OCI-LY7 (cell line): Measurements from ENCODE around the gene CLEC16A. TPM values are rescaled to one million over a fixed set of nuclear protein-coding genes. Genes with fewer than 3 reads are reported as not detected.

Source experiments
- BruUV-seq: library from RNA; stranded (reverse); fragments of 400-500 nt; replicated peaks from 2 replicates; lab custom pipeline; 2021; lab: Mats Ljungman, UMichigan
- CTCF ChIA-PET: fragments of 300-600 bp; sonication (Branson Sonifier 250); formaldehyde crosslinking; loops from one replicate; lab custom pipeline; 2022; ENCODE audit warnings: antibody characterized with exemption; ENCODE audit not compliant: unreplicated experiment; lab: Charles Lee
- POLR2A ChIA-PET: fragments of 300-600 bp; sonication (Branson Sonifier 250); formaldehyde crosslinking; loops from one replicate; lab custom pipeline; 2022; ENCODE audit warnings: antibody characterized with exemption; lab: Charles Lee
- DNase-seq: peaks from one replicate; pipeline ENCODE4 v3.0.0-alpha.2; 2015; ENCODE audit warnings: low spot score
- H2AFZ ChIP-seq: fragments of 200-600 bp; sonication (generic), shearing (Covaris generic); 2 replicates; pipeline ENCODE4 v1.6.1; 2014; ENCODE audit warnings: mild to moderate bottlenecking, antibody characterized with exemption, low read length, moderate library complexity
- H3K27ac ChIP-seq: fragments of 200-600 bp; sonication (generic); 2 replicates; pipeline ENCODE4 v1.5.1; 2014; ENCODE audit warnings: mixed run types, low read depth, mild to moderate bottlenecking, moderate library complexity, low read length, inconsistent platforms; ENCODE audit not compliant: poor library complexity, severe bottlenecking
- H3K36me3 ChIP-seq: fragments of 200-600 bp; sonication (generic); 2 replicates; pipeline ENCODE4 v1.6.1; 2014; ENCODE audit warnings: mild to moderate bottlenecking, antibody characterized with exemption, low read length, moderate library complexity, mixed read lengths; ENCODE audit not compliant: insufficient read depth
- H3K4me1 ChIP-seq: fragments of 200-600 bp; sonication (generic); 2 replicates; pipeline ENCODE4 v1.5.1; 2014; ENCODE audit warnings: mild to moderate bottlenecking, low read length; ENCODE audit not compliant: insufficient read depth, poor library complexity, severe bottlenecking
- H3K4me2 ChIP-seq: fragments of 200-600 bp; sonication (generic); 2 replicates; pipeline ENCODE4 v1.6.1; 2014; ENCODE audit warnings: mild to moderate bottlenecking, low read length
- H3K4me3 ChIP-seq: fragments of 200-600 bp; sonication (generic); 2 replicates; pipeline ENCODE4 v1.5.1; 2014; ENCODE audit warnings: mild to moderate bottlenecking, low read depth, low read length; ENCODE audit not compliant: poor library complexity, severe bottlenecking
- H3K79me2 ChIP-seq: fragments of 200-600 bp; sonication (generic); 2 replicates; pipeline ENCODE4 v1.6.1; 2016; ENCODE audit warnings: low read depth, mild to moderate bottlenecking, low read length, moderate library complexity, mixed read lengths; ENCODE audit not compliant: insufficient read depth
- H3K9me2 ChIP-seq: fragments of 200-600 bp; sonication (generic); 2 replicates; pipeline ENCODE4 v1.6.1; 2016; ENCODE audit warnings: mild to moderate bottlenecking, low read length, mixed read lengths; ENCODE audit not compliant: insufficient read depth
- H3K9me3 ChIP-seq: fragments of 200-600 bp; sonication (generic); 2 replicates; pipeline ENCODE4 v1.6.1; 2014; ENCODE audit warnings: mild to moderate bottlenecking, mixed run types, low read length, mixed read lengths
- H4K20me1 ChIP-seq: fragments of 200-600 bp; sonication (generic); 2 replicates; pipeline ENCODE4 v1.6.1; 2014; ENCODE audit warnings: mild to moderate bottlenecking, antibody characterized with exemption, low read length, moderate library complexity, mixed read lengths; ENCODE audit not compliant: insufficient read depth
- EZH2phosphoT487 ChIP-seq: fragments of 200-600 bp; sonication (generic); IDR thresholded peaks from 2 replicates; pipeline ENCODE4 v1.6.1; 2018; ENCODE audit warnings: low read depth, borderline replicate concordance, mild to moderate bottlenecking, mixed run types, antibody characterized with exemption, low read length, moderate library complexity, mixed read lengths
- intact Hi-C: fragments of 100-400 bp; cut with micrococcal nuclease; formaldehyde crosslinking; loops from one replicate; pipeline ENCODE4 v1.10.0; 2022; ENCODE audit not compliant: unreplicated experiment
- total RNA-seq, 2 experiments: library from RNA; depleted of rRNA in 1 of 2; stranded (reverse); fragments of >200 nt in 1 of 2; shearing (Covaris generic) in 1 of 2; gene quantifications; 2 replicates each; pipeline ENCODE4 v1.2.3, GENCODE V29; 2014 to 2022
- TF ChIP-seq, protein P1 (sequence below): fragments of 200-600 bp; sonication (generic); conservative IDR thresholded peaks from 2 replicates; pipeline ENCODE4 v1.5.1; 2014; ENCODE audit warnings: mild to moderate bottlenecking, antibody characterized with exemption, low read length, moderate library complexity, mixed read lengths

Gene CLEC16A
- total RNA-seq, 2 experiments from 2014 or later: 26.2 to 50.9 TPM

- H3K27ac ChIP-seq: no peak overlapping the region
- CTCF ChIA-PET: no interaction called here
- TF ChIP-seq EZH2phosphoT487: no peak
- TF ChIP-seq, protein P1, sequence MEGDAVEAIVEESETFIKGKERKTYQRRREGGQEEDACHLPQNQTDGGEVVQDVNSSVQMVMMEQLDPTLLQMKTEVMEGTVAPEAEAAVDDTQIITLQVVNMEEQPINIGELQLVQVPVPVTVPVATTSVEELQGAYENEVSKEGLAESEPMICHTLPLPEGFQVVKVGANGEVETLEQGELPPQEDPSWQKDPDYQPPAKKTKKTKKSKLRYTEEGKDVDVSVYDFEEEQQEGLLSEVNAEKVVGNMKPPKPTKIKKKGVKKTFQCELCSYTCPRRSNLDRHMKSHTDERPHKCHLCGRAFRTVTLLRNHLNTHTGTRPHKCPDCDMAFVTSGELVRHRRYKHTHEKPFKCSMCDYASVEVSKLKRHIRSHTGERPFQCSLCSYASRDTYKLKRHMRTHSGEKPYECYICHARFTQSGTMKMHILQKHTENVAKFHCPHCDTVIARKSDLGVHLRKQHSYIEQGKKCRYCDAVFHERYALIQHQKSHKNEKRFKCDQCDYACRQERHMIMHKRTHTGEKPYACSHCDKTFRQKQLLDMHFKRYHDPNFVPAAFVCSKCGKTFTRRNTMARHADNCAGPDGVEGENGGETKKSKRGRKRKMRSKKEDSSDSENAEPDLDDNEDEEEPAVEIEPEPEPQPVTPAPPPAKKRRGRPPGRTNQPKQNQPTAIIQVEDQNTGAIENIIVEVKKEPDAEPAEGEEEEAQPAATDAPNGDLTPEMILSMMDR: no peak
Observed at GRCh38 chr16:11022002-11022401, 77.6 kb downstream of the CLEC16A start.

GRCh38 chr16:11023262-11024039 lies 79.1 kb downstream of the CLEC16A start:
- Histone ChIP-seq H3K4me2 (no peak overlapping the region), H3K4me3 (no peak overlapping the region), H3K27ac (no peak overlapping the region), H3K79me2 (no peaks in the 10 kb centered on the region), H3K4me1 (no peaks in the 10 kb centered on the region), H3K36me3 (peaks cover 53% of the 10 kb centered on the region), H3K9me2 (no peaks in the 10 kb centered on the region), H3K9me3 (0 out of 2 replicates have a peak, but pooled peaks cover 1% of the 10 kb centered on the region), H2AFZ (no peak overlapping the region), H4K20me1 (no peaks in the 10 kb centered on the region)
- intact Hi-C loops: no loop called here
- no peak for DNase-seq
- POLR2A ChIA-PET: interaction anchor here (0.6 to 0.7 kb wide), 2 partner anchors 152 to 182 kb away, joined by 4 read pairs; no protein-coding TSS in a partner anchor
- BruUV-seq: no TSS peak
- TF ChIP-seq, protein P1: no peak
- no peak for TF ChIP-seq EZH2phosphoT487
- CTCF ChIA-PET: no interaction called here

More at GRCh38 chr16:11022002-11022401, 77.6 kb downstream of the CLEC16A start:
- Histone ChIP-seq H3K4me2 (no peak overlapping the region), H3K9me3 (no peaks in the 10 kb centered on the region), H3K36me3 (peaks cover 40% of the 10 kb centered on the region), H4K20me1 (no peaks in the 10 kb centered on the region), H3K4me3 (no peak overlapping the region), H3K79me2 (no peaks in the 10 kb centered on the region), H3K4me1 (no peaks in the 10 kb centered on the region), H2AFZ (no peak overlapping the region), H3K9me2 (no peaks in the 10 kb centered on the region)
- POLR2A ChIA-PET: no interaction called here
- BruUV-seq: no TSS peak
- DNase-seq: no peak
- intact Hi-C loops: no loop called here
